HepG2 (cell line): ENCODE measurements around the gene SIRPB1. TPM values are rescaled to one million over a fixed set of nuclear protein-coding genes. Genes with fewer than 3 reads are reported as not detected.

Experiments used
- ATF5 ChIP-seq: sonication (generic); formaldehyde crosslinking; IDR thresholded peaks from 2 replicates; pipeline ENCODE4 v1.4.0; 2020; ENCODE audit warnings: mild to moderate bottlenecking, low read depth, missing genetic modification reagents
- CEBPG ChIP-seq: IDR thresholded peaks from 2 replicates; pipeline ENCODE4 v1.6.1; 2016
- CHD4 ChIP-seq: fragments of 200-600 bp; sonication (generic); IDR thresholded peaks from 2 replicates; pipeline ENCODE4 v1.7.0; 2017; ENCODE audit warnings: mild to moderate bottlenecking, low read length, borderline replicate concordance
- ELF1 ChIP-seq: sonication (generic); formaldehyde crosslinking; IDR thresholded peaks from 2 replicates; pipeline ENCODE4 v1.4.0; 2020; ENCODE audit warnings: missing genetic modification reagents
- GFI1 ChIP-seq: sonication (generic); formaldehyde crosslinking; IDR thresholded peaks from 2 replicates; pipeline ENCODE4 v1.5.0; 2020; ENCODE audit warnings: missing genetic modification reagents, mild to moderate bottlenecking, borderline replicate concordance
- HMG20B ChIP-seq: conservative IDR thresholded peaks from 2 replicates; pipeline ENCODE4 v1.6.1; 2016; ENCODE audit warnings: missing genetic modification reagents, missing compliant biosample characterization
- HNF4G ChIP-seq, 2 experiments: sonication (generic) in 1 of 2; formaldehyde crosslinking in 1 of 2; IDR thresholded peaks; 2 replicates each; pipeline versions ENCODE4 v1.4.0 to v1.6.1; 2011 to 2020; ENCODE audit warnings: borderline replicate concordance in 2 of 2, low read depth in 2 of 2, mild to moderate bottlenecking in 2 of 2, low read length in 1 of 2, missing genetic modification reagents in 1 of 2, moderate library complexity in 1 of 2
- HNRNPUL1 ChIP-seq: fragments of 200-400 bp; formaldehyde crosslinking; IDR thresholded peaks from 2 replicates; pipeline ENCODE4 v1.6.1; 2017; ENCODE audit warnings: low read depth, mild to moderate bottlenecking, low read length, moderate library complexity
- ISX ChIP-seq: sonication (generic); formaldehyde crosslinking; conservative IDR thresholded peaks from 2 replicates; pipeline ENCODE4 v1.5.0; 2020; ENCODE audit warnings: missing genetic modification reagents
- KLF11 ChIP-seq: IDR thresholded peaks from 2 replicates; pipeline ENCODE4 v1.6.1; 2016; ENCODE audit warnings: missing compliant biosample characterization
- MIER2 ChIP-seq: IDR thresholded peaks from 2 replicates; pipeline ENCODE4 v1.6.1; 2016; ENCODE audit warnings: missing biosample characterization, missing genetic modification reagents
- MYC ChIP-seq: sonication (generic); formaldehyde crosslinking; IDR thresholded peaks from 2 replicates; pipeline ENCODE4 v1.9.0; 2021; ENCODE audit warnings: missing genetic modification reagents, borderline replicate concordance
- NAIF1 ChIP-seq: sonication (generic); formaldehyde crosslinking; IDR thresholded peaks from 2 replicates; pipeline ENCODE4 v1.5.0; 2020; ENCODE audit warnings: mild to moderate bottlenecking, missing genetic modification reagents, borderline replicate concordance
- RAD21 ChIP-seq: fragments of 450-650 bp; formaldehyde crosslinking; IDR thresholded peaks from 2 replicates; pipeline ENCODE4 v1.5.0; 2020; ENCODE audit warnings: mild to moderate bottlenecking
- SALL1 ChIP-seq: sonication (generic); formaldehyde crosslinking; IDR thresholded peaks from 2 replicates; pipeline ENCODE4 v1.8.0; 2022; ENCODE audit warnings: mild to moderate bottlenecking, missing genetic modification reagents
- SKI ChIP-seq: fragments of 450-650 bp; IDR thresholded peaks from one replicate; pipeline ENCODE4 v1.6.1; 2018; ENCODE audit warnings: mild to moderate bottlenecking; ENCODE audit not compliant: partially characterized antibody
- SP140L ChIP-seq: sonication (generic); formaldehyde crosslinking; IDR thresholded peaks from 2 replicates; pipeline ENCODE4 v1.4.0; 2020; ENCODE audit warnings: missing genetic modification reagents, borderline replicate concordance
- ZFP36L2 ChIP-seq: sonication (generic); formaldehyde crosslinking; IDR thresholded peaks from 2 replicates; pipeline ENCODE4 v1.4.0; 2020; ENCODE audit warnings: missing genetic modification reagents
- ZGPAT ChIP-seq: IDR thresholded peaks from 2 replicates; pipeline ENCODE4 v1.6.1; 2016; ENCODE audit warnings: mild to moderate bottlenecking
- ZKSCAN1 ChIP-seq: fragments of 150-350 bp; IDR thresholded peaks from 2 replicates; pipeline ENCODE4 v1.6.1; 2014; ENCODE audit warnings: low read length
- ZMAT3 ChIP-seq: sonication (generic); formaldehyde crosslinking; conservative IDR thresholded peaks from 2 replicates; pipeline ENCODE4 v1.7.0; 2021; ENCODE audit warnings: missing genetic modification reagents
- ZNF24 ChIP-seq: fragments of 450-650 bp; IDR thresholded peaks from 2 replicates; pipeline ENCODE4 v1.6.1; 2017; ENCODE audit warnings: antibody characterized with exemption, mild to moderate bottlenecking
- ZNF350 ChIP-seq: sonication (generic); formaldehyde crosslinking; IDR thresholded peaks from 2 replicates; pipeline ENCODE4 v1.4.0; 2020; ENCODE audit warnings: mild to moderate bottlenecking, low read depth, missing genetic modification reagents, borderline replicate concordance
- ZNF564 ChIP-seq: sonication (generic); formaldehyde crosslinking; IDR thresholded peaks from 2 replicates; pipeline ENCODE4 v1.8.1; 2023; ENCODE audit warnings: mild to moderate bottlenecking, missing genetic modification reagents
- ZNF614 ChIP-seq: IDR thresholded peaks from 2 replicates; pipeline ENCODE4 v1.6.1; 2018; ENCODE audit warnings: missing biosample characterization, missing genetic modification reagents, inconsistent platforms, borderline replicate concordance
- polyA plus RNA-seq, 8 experiments: library from polyadenylated mRNA; depleted of rRNA in 3 of 8; stranded (reverse) in 7 of 8; unstranded in 1 of 8; fragments of >200 nt; fragmentation: Illumina TruSeq in 4 of 8; extraction: Trizol in 4 of 8; gene quantifications; 2 replicates each; pipeline versions ENCODE4 v1.2.1 to v1.2.3, GENCODE V29; 2011 to 2016; ENCODE audit warnings: low read depth in 4 of 8, missing spikeins in 1 of 8, mixed read lengths in 1 of 8; ENCODE audit not compliant: insufficient read depth in 1 of 8
- total RNA-seq, 5 experiments: library from RNA; depleted of rRNA; stranded (reverse); fragments of >200 nt; fragmentation: Illumina TruSeq; extraction: Trizol; gene quantifications; 2 replicates each; pipeline ENCODE4 v1.2.3, GENCODE V29; 2016; ENCODE audit warnings: low read depth in 1 of 5
- TF ChIP-seq, protein P1 (sequence below): sonication (generic); formaldehyde crosslinking; IDR thresholded peaks from 2 replicates; pipeline ENCODE4 v1.4.0; 2020; ENCODE audit warnings: mild to moderate bottlenecking, missing genetic modification reagents

The SIRPB1 gene
- total and polyA plus RNA-seq, 2 of the 13 experiments (the other 11 are each of a cell fraction or from before 2014, with no cell fraction given) = 0.41 to 1.4 TPM

DNA sequence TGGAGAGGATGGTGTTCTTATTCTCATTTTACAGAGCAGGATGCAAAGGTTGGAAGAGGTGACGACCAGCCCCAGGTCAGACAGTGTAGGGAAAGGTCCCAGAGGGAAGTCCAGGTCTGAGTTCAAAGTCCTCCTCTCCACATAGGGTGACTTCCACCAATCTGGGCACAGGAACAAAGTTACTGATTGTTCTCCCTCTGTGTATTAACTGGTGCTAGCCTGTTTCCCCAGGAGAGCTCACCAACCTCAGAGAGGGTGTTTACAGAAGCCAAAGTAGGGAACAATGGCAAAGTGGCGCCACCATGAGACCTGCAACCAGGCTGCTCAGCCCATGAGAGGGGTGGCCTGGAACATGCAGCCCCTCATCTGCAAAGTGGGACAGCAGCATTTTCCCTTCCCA, 16.8 kb upstream of the SIRPB1 start (continued):
- TF ChIP-seq GFI1 (CRISPR knock-in tag) = peak; percentile 68; the same call in 1 of the 2 replicates
- TF ChIP-seq ELF1 = peak; percentile 47
- TF ChIP-seq ZNF564 (CRISPR knock-in tag) = 0 out of 2 replicates have a peak, but pooled peaks have one; percentile 34
- TF ChIP-seq CEBPG (CRISPR knock-in tag) = peak; percentile 18; the same call in 1 of the 2 replicates
- peak; percentile 63 for TF ChIP-seq RAD21 (CRISPR knock-in tag)
- no peak; the same call in 1 of the 2 replicates for TF ChIP-seq CHD4
- TF ChIP-seq SALL1 (CRISPR knock-in tag) = peak; percentile 79
- no peak for TF ChIP-seq HNRNPUL1
- no peak for TF ChIP-seq ZNF24
- TF ChIP-seq ZGPAT = peak; percentile 58; the same call in 1 of the 2 replicates
- TF ChIP-seq ISX = no peak
- TF ChIP-seq, protein P1, sequence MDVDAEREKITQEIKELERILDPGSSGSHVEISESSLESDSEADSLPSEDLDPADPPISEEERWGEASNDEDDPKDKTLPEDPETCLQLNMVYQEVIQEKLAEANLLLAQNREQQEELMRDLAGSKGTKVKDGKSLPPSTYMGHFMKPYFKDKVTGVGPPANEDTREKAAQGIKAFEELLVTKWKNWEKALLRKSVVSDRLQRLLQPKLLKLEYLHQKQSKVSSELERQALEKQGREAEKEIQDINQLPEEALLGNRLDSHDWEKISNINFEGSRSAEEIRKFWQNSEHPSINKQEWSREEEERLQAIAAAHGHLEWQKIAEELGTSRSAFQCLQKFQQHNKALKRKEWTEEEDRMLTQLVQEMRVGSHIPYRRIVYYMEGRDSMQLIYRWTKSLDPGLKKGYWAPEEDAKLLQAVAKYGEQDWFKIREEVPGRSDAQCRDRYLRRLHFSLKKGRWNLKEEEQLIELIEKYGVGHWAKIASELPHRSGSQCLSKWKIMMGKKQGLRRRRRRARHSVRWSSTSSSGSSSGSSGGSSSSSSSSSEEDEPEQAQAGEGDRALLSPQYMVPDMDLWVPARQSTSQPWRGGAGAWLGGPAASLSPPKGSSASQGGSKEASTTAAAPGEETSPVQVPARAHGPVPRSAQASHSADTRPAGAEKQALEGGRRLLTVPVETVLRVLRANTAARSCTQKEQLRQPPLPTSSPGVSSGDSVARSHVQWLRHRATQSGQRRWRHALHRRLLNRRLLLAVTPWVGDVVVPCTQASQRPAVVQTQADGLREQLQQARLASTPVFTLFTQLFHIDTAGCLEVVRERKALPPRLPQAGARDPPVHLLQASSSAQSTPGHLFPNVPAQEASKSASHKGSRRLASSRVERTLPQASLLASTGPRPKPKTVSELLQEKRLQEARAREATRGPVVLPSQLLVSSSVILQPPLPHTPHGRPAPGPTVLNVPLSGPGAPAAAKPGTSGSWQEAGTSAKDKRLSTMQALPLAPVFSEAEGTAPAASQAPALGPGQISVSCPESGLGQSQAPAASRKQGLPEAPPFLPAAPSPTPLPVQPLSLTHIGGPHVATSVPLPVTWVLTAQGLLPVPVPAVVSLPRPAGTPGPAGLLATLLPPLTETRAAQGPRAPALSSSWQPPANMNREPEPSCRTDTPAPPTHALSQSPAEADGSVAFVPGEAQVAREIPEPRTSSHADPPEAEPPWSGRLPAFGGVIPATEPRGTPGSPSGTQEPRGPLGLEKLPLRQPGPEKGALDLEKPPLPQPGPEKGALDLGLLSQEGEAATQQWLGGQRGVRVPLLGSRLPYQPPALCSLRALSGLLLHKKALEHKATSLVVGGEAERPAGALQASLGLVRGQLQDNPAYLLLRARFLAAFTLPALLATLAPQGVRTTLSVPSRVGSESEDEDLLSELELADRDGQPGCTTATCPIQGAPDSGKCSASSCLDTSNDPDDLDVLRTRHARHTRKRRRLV (CRISPR knock-in tag) = no peak
- peak; percentile 44 for TF ChIP-seq SKI
- TF ChIP-seq KLF11 (CRISPR knock-in tag) = no peak
- no peak for TF ChIP-seq ZFP36L2 (CRISPR knock-in tag)
- TF ChIP-seq ATF5 (CRISPR knock-in tag) = no peak
- no peak; the same call in 1 of the 2 replicates for TF ChIP-seq ZMAT3 (CRISPR knock-in tag)
- TF ChIP-seq HNF4G (IDR thresholded peaks at IDR 0.05; ENCODE audit: borderline replicate concordance, low read depth, low read length) = peak; percentile 82
- peak; percentile 95 for TF ChIP-seq HNF4G (CRISPR knock-in tag; IDR thresholded peaks at IDR 0.05; ENCODE audit: borderline replicate concordance, low read depth)
- 0 out of 2 replicates have a peak, but pooled peaks have one; percentile 75 for TF ChIP-seq ZNF614 (CRISPR knock-in tag)
- peak; percentile 54; the same call in 1 of the 2 replicates for TF ChIP-seq ZNF350
- TF ChIP-seq ZKSCAN1 = 0 out of 2 replicates have a peak, but pooled peaks have one; percentile 24
- peak; percentile 11; the same call in 1 of the 2 replicates for TF ChIP-seq MYC
- peak; percentile 84 for TF ChIP-seq MIER2 (CRISPR knock-in tag)
- TF ChIP-seq NAIF1 (CRISPR knock-in tag) = no peak
- TF ChIP-seq SP140L = no peak
- peak; percentile 65; the same call in 1 of the 2 replicates for TF ChIP-seq HMG20B
